ENCODE results near the gene MED14. TPM values are rescaled to one million over a fixed set of nuclear protein-coding genes. Genes with fewer than 3 reads are reported as not detected.

The MED14 gene
- total RNA-seq, 1 experiment from 2014 or later = 83.3 TPM

DNA sequence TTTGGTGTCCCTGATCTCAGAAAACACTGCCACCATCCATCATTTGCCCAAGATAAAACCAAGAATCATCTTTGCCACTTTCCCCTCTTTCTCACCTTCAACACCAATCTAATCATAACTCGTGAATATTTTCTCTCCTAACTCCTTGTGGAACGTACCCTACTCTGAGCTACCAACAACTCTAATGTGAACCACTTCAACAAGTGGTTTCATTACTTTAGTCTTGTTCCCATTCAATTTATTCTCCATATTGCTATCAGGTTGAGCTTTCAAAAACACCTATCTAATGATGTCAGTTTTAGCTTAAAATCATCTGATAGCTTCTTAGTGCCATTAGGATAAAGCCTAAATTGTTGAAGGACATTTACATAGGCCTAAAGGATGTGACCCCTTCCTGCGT, 48.2 kb downstream of the MED14 start:
- Mint-ChIP-seq H3K9me3 (no peaks in the 10 kb centered on the region), H3K27ac (no peak overlapping the region), H3K27me3 (ENCODE audit: low read depth) (no peaks in the 10 kb centered on the region), H3K36me3 (peaks cover 49% of the 10 kb centered on the region), H3K4me1 (peaks cover 6% of the 10 kb centered on the region; the same call in 1 of the 2 replicates), H3K4me3 (no peak overlapping the region)
- TF ChIP-seq NFE2L1 (CRISPR knock-in tag; IDR thresholded peaks at IDR 0.05) (no peak), CREM (CRISPR knock-in tag; IDR thresholded peaks at IDR 0.05) (no peak), CREB1 (CRISPR knock-in tag; IDR thresholded peaks at IDR 0.05) (no peak)
- TF ChIP-seq, protein P1, sequence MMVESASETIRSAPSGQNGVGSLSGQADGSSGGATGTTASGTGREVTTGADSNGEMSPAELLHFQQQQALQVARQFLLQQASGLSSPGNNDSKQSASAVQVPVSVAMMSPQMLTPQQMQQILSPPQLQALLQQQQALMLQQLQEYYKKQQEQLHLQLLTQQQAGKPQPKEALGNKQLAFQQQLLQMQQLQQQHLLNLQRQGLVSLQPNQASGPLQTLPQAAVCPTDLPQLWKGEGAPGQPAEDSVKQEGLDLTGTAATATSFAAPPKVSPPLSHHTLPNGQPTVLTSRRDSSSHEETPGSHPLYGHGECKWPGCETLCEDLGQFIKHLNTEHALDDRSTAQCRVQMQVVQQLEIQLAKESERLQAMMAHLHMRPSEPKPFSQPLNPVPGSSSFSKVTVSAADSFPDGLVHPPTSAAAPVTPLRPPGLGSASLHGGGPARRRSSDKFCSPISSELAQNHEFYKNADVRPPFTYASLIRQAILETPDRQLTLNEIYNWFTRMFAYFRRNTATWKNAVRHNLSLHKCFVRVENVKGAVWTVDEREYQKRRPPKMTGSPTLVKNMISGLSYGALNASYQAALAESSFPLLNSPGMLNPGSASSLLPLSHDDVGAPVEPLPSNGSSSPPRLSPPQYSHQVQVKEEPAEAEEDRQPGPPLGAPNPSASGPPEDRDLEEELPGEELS (CRISPR knock-in tag; IDR thresholded peaks at IDR 0.05) = no peak
- no peak for DNase-seq (ENCODE audit: low spot score)
- no peak for ATAC-seq
- CTCF ChIA-PET = no interaction called here
- POLR2A ChIA-PET = no interaction called here

DNA sequence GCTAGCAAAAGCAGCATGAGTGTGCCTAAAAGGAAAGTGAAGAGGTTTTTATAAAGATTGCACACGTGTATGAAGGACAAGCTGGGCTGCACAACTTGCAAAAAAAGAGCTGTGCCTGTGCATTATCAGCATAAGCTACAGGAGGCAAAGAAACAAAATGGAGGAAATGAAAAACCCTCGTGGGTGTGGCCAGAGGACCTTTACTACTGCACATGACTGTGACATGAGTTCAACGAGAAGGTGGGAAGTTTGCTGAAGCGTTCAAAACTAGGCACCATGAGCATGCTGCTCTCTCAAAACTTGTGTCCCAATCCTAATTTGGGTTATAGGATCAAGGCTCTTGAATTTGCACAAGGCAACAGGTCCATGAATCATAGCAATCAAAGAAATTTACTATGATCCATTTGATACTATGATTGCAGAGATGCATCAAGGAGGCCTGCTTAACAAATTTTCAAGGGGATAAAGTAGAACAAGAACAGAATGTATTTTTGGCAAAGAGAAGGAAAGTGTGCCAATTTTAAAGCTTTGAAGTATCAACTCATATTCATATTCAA, 49.9 kb downstream of the MED14 start:
- H3K27ac Mint-ChIP-seq = peak overlapping the region; percentile 70; the same call in 1 of the 2 replicates
- ChIA-PET CTCF (interaction anchor here (1.0 kb wide), 1 partner anchor 34 kb away, joined by 3 read pairs; no protein-coding TSS in a partner anchor), POLR2A (no interaction called here)
- DNase-seq (ENCODE audit: low spot score) (no peak), ATAC-seq (no peak)
- peaks cover 6% of the 10 kb centered on the region; the same call in 1 of the 2 replicates for H3K4me1 Mint-ChIP-seq
- TF ChIP-seq RELA (CRISPR knock-in tag; IDR thresholded peaks at IDR 0.05; ENCODE audit: borderline replicate concordance) (no peak), PRRX2 (CRISPR knock-in tag; IDR thresholded peaks at IDR 0.05) (no peak), HMGA2 (CRISPR knock-in tag; IDR thresholded peaks at IDR 0.05) (no peak), ZNF396 (CRISPR knock-in tag; IDR thresholded peaks at IDR 0.05; ENCODE audit: borderline replicate concordance) (no peak), CBFB (CRISPR knock-in tag; IDR thresholded peaks at IDR 0.05; ENCODE audit: low read depth) (no peak), RORB (CRISPR knock-in tag; IDR thresholded peaks at IDR 0.05) (no peak)
- TF ChIP-seq, protein P2, sequence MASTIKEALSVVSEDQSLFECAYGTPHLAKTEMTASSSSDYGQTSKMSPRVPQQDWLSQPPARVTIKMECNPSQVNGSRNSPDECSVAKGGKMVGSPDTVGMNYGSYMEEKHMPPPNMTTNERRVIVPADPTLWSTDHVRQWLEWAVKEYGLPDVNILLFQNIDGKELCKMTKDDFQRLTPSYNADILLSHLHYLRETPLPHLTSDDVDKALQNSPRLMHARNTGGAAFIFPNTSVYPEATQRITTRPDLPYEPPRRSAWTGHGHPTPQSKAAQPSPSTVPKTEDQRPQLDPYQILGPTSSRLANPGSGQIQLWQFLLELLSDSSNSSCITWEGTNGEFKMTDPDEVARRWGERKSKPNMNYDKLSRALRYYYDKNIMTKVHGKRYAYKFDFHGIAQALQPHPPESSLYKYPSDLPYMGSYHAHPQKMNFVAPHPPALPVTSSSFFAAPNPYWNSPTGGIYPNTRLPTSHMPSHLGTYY (CRISPR knock-in tag; IDR thresholded peaks at IDR 0.05) = no peak
- TF ChIP-seq, protein P3, sequence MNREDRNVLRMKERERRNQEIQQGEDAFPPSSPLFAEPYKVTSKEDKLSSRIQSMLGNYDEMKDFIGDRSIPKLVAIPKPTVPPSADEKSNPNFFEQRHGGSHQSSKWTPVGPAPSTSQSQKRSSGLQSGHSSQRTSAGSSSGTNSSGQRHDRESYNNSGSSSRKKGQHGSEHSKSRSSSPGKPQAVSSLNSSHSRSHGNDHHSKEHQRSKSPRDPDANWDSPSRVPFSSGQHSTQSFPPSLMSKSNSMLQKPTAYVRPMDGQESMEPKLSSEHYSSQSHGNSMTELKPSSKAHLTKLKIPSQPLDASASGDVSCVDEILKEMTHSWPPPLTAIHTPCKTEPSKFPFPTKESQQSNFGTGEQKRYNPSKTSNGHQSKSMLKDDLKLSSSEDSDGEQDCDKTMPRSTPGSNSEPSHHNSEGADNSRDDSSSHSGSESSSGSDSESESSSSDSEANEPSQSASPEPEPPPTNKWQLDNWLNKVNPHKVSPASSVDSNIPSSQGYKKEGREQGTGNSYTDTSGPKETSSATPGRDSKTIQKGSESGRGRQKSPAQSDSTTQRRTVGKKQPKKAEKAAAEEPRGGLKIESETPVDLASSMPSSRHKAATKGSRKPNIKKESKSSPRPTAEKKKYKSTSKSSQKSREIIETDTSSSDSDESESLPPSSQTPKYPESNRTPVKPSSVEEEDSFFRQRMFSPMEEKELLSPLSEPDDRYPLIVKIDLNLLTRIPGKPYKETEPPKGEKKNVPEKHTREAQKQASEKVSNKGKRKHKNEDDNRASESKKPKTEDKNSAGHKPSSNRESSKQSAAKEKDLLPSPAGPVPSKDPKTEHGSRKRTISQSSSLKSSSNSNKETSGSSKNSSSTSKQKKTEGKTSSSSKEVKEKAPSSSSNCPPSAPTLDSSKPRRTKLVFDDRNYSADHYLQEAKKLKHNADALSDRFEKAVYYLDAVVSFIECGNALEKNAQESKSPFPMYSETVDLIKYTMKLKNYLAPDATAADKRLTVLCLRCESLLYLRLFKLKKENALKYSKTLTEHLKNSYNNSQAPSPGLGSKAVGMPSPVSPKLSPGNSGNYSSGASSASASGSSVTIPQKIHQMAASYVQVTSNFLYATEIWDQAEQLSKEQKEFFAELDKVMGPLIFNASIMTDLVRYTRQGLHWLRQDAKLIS (CRISPR knock-in tag; IDR thresholded peaks at IDR 0.05; ENCODE audit: borderline replicate concordance) = no peak
- TF ChIP-seq, protein P4, sequence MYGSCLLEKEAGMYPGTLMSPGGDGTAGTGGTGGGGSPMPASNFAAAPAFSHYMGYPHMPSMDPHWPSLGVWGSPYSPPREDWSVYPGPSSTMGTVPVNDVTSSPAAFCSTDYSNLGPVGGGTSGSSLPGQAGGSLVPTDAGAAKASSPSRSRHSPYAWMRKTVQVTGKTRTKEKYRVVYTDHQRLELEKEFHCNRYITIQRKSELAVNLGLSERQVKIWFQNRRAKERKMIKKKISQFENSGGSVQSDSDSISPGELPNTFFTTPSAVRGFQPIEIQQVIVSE (CRISPR knock-in tag; IDR thresholded peaks at IDR 0.05; ENCODE audit: borderline replicate concordance) = no peak
- TF ChIP-seq, protein P5, sequence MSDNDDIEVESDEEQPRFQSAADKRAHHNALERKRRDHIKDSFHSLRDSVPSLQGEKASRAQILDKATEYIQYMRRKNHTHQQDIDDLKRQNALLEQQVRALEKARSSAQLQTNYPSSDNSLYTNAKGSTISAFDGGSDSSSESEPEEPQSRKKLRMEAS (CRISPR knock-in tag; IDR thresholded peaks at IDR 0.05) = no peak
- TF ChIP-seq, protein P6, sequence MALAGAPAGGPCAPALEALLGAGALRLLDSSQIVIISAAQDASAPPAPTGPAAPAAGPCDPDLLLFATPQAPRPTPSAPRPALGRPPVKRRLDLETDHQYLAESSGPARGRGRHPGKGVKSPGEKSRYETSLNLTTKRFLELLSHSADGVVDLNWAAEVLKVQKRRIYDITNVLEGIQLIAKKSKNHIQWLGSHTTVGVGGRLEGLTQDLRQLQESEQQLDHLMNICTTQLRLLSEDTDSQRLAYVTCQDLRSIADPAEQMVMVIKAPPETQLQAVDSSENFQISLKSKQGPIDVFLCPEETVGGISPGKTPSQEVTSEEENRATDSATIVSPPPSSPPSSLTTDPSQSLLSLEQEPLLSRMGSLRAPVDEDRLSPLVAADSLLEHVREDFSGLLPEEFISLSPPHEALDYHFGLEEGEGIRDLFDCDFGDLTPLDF (CRISPR knock-in tag; IDR thresholded peaks at IDR 0.05) = no peak
- peaks cover 51% of the 10 kb centered on the region for H3K36me3 Mint-ChIP-seq
- H3K4me3 Mint-ChIP-seq = no peak overlapping the region
- H3K27me3 Mint-ChIP-seq (ENCODE audit: low read depth) = no peaks in the 10 kb centered on the region
- no peaks in the 10 kb centered on the region for H3K9me3 Mint-ChIP-seq

All from WTC11 (cell line).